GM18517 (cell line): Measurements from ENCODE around the gene TRIM36.

Source experiments
- ATAC-seq: cut with Tn5 transposase; IDR thresholded peaks from one replicate; pipeline ENCODE4 v1.9.1; 2021; ENCODE audit warnings: mild to moderate bottlenecking, moderate library complexity; ENCODE audit not compliant: unreplicated experiment

TRIM36 gene

DNA sequence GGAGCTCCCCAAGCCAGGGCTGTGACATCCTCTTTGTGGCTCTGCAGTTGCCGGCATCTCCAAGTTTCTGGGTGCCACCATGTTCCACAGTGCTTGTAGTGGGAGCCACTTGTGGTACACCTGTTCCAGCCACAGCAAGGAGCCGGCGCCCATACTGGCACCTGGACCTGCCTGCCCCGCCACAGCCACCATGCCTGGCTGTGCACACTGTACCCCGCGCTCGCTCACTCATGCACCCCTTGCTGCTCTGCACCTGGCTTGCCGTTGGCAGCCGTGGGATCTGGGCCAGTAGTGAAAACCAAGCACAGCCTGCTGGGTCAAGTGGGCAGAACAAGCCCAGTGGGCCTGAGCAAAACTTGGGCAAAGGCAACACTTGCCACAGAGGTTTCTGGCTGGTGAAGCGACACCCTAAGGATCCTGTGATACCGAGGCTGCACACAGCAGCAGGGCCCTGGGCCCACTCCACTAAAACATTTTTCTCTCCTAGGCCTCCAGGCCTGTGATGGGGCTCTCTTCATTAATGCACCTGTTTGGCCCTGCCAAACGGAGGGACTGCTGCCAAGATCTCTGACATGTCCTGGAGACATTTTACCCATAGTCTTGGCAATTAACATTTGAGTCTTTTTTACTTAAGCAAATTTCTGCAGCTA, 2.8 kb downstream of the TRIM36 start:
- no peak for ATAC-seq

DNA sequence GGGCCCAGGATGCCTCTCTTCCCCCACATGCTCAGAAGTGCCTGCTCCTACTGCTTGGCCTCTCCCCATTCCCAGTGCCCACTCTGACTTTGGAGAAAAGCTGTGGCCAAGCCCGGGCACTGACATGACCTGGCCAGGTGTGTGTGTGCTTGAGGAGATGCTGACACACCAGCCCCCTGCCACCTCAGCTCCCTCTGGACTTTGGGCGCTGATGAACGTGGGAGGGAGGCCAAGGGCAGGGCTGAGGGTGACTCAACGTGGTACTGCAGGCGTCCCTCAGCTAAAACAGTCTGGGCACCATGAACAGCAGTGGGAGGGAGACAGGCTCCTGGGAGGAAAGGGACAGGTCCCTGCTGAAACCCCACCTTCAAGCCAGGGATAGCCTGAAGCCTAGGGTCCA, 3.9 kb downstream of the TRIM36 start:
- no peak for ATAC-seq

DNA sequence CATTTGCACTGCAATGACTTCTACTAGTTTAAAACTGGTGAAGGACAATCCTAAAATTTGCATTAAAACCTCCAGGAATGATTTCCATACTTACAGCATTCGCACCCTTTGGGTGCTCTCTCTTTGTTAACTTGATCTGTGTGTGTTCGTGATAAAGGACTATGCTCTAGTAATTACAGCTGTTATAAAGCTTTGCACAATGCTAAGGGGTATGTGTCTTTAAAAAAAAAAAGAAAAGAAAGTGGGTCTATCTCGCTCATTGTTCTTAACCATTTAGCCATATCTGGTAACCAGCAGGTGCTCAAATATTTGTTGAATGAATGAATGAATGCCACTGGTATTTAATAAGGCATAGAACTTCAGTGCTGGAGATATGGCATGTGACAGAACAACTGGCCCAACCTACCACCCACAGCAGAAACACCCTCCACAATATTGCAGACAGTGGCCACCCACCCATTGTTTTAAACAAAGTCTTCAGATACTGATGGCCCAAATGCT, 8.7 kb downstream of the TRIM36 start:
- no peak for ATAC-seq

DNA sequence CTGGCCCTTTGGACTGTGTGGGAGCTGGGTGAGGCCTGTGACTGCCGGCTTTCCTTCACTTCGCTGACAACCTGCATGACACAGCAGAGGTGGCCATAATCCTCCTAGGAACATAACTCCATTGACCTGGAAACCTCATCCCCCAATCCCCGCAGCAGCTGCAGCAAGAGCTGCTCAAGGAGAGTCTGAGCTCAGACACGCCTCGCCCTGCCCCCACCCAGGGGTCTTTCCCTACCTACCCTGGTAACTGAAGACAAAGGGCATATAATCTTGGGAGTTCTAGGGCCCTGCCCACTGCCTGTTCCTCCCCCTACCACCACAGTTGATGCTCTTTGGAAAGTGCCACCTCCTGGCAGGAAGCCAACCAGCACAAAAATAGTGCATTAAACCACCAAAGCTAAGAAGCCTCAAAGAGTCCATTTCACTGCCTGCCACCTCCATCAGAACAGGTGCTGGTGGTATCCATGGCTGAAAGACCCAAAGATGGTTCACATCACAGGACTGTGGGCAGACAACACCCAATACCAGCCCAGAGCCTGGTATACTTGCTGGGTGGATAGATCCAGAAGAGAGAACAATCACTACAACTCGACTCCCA, 18.4 kb downstream of the TRIM36 start:
- ATAC-seq: no peak

DNA sequence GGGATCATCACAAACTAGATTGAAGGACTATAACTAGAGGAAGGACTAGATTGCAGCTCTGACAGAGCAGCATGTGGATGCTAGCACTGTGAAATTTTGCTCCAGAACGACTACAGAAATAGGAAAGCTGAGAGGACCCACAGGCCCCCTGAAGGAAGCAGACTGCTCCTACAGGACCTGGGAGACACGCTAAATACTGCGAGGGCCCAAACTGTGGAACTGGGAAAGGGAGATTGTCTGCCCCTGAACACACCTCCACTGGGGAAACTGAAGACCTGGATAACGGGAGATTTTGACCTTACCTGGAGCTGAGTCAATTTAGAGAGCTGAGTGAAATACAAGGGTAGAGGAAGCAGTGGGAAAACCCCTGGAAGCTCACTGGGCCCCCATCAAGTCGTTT, 19.2 kb downstream of the TRIM36 start:
- no peak for ATAC-seq

DNA sequence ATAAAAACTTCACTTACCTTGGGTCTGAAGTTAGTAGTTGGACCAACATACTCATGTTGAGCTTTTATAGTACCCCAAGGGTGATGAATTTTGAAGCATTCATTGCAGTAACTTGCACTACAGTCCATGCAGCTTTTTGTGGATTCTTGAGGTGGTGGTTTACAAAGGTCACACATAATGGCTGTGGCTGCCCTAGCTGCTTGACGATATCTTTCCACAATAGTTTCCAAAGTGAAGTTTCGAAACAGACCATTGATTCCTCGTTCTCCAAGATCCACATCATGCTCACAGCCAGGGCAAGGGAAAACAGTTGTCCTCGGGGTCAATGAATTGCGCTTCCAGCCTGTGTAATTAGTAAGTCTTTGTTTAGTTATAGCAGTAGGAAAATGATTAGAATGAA, 22.7 kb downstream of the TRIM36 start:
- ATAC-seq: no peak

DNA sequence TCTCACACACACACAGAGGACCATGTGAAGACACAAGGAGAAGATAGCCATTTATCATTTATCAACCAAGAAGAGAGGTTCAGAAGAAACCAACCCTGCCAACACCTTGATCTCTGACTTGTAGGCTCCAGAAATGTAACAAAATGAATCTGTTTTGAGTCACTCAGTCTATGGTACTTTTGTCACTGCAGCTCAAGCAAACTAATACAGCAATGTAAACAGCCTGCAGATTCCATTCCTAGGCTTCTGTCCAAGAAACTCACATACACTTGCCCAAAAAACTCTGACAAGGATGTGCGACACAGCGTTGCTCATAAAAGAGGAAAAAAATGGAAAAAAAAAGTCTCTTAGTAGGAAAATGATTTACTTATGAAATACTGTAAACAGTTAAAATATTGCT, 33.4 kb downstream of the TRIM36 start:
- ATAC-seq: no peak

DNA sequence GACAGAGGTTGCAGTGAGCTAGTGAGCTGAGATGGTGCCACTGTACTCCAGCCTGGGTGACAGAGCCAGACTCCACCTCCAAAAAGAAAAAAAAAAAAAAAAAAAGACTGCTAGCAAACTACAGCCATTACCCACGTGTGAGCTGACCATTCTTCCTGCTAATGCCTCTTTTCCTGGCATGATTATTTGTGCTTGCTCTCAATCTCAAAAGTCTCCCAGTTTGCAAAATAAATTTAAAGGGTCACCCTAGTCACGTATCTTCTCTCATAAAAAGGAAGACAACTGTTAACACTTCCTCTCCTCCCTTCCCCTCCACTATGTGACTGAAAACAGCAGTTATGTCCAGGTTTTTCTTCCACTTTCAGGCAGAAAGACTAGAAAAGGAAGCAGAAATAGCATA, 37.2 kb downstream of the TRIM36 start:
- ATAC-seq: no peak

DNA sequence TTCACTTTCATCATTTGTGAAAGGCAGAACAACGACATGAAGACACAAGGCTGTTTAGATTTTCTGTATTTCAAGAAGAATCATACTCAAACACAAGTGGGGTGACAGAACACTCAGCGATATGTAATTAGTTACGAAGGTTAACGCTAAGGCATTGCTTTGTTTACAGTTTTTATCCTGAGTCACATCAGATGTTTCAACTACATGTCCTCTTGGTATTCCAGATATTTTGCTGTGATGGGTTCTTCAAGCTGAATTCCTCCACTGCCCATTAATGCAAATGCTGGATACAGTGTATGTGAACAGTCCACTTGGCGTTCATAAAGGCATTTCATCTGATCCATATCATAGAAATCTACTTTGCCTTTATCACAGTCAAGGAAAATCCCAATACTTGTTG, 43.4 kb downstream of the TRIM36 start:
- ATAC-seq: no peak

DNA sequence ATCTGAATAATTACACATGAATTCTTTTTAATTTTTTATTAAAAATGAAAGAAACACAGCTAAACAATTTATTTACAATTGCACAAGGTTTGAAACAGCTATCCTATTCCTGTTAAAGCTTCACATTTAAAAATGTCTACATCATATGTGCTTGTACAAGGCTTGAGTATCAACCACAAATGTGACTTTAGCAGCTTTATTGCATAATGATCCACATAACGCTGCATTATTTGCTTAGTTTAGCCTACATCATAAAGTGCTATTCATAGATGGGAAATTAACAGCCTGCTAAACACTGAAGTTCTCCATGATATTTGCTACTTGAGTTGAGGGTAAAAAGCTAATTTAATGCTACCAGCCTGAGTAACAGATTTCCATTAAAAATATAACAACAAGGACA, 45.0 kb downstream of the TRIM36 start:
- ATAC-seq: no peak

DNA sequence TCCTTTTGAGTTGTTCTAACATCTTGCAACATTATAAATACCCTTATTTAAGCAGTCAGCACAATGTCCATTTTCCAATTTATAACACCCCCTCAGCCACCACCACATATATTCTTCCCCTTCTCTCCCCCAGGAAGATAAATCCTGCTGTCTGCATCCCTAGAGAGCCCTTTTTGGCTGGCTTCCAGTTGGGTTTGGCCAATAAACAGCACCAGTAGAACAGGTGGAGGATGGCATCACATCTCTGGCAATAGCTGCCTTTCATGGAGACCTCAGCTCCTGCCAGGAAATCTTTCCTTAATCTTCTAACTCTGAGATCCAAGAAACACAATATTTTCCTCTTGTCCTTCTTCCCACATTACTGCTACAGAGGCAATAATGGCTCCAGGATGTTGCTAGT, 53.7 kb downstream of the TRIM36 start:
- ATAC-seq: no peak

DNA sequence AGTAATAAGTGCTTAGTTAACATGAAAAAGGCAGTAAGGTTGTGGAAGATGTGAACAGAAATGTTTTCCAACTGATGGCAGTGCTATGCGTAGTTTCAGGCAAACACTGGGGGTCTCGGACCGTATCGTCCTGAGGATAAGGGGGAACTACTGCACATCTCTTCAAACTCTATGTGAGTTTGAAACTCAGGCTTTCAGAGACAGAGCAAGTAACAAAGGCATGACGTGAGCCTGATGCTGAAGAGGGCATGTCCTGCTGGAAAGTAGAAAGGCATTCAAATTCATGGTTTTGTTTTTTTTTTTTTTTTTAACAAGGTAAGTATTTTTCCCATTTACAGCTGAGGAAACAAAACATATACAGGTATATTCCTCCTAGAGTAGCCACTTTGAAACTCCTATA, 59.9 kb downstream of the TRIM36 start:
- no peak for ATAC-seq

DNA sequence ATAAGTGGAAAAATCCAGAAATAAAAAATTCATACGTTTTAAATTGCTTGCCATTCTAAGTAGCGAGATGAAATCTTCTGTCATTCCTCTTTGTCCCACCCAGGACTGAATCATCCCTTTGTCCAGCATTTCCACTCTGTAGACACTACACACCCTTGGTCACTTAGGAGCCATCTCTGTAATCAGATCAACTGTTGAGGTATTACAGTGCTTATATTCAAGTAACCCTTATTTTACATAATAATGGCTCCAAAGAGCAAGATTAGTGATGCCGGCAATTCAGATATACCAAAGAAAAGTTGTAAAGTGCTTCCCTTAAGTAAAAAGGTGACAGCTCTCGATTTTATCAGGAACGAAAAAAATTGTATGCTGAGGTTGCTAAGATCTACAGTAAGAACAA, 60.4 kb downstream of the TRIM36 start:
- ATAC-seq: no peak

DNA sequence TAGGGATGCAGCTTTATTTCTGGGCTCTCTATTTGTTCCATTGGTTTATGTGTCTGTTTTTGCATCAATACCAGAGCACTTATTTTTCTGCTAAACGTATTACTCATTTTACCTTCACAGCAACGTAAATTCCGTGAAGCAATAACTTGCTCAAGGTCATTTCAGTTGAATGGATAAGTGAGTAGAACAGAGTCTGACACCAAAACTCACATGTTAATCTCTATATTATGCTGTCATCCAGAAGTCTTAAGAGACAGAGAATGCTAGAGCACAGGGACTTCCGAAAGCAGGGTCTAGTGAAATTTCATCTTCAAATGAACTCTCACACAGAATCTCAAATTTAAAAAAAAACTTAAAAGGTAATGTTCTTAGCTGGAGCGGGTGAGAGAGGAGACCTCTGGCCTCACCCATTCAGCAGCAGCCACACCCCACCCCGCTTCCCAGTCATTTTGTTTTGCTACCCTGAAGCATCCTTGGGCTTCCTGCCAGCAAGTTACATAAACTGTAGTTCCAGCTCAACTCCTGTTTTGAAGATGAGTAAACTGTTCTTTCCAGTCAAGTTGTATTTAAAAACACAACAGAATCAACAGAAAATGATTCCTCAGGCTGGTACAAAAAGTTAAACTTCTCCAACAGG, 69.3 kb downstream of the TRIM36 start:
- ATAC-seq: no peak

DNA sequence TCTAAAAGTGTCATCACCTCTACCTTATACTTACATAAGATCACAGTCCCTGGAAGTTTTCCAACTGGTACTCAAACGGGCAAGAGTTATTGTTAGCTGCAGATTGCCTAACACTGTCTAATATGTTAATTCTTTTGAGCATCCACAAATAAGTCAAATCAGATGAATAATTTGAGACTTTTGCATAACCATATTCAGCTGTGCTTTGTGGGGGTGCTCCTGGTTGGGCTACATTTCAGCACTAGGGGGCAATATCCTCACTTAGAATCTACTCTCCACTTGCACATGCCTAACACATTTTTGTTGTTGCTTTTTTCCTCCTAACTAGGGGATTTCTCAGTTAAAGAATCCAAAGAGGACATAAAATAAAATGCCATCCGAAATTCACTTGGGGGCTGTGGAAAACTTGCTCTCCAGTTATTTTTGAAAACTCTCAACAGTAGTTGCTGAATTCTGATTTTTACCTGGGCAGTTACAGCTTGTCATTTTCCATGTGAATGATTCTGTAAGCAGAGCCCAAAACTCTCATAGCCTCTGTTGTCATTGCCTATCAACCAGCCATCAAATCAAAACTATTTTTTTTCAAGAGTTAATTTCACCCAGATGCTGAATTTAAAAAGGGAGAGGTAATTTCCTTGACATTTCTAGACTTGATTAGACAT, 71.5 kb downstream of the TRIM36 start:
- ATAC-seq: peak; percentile 87

DNA sequence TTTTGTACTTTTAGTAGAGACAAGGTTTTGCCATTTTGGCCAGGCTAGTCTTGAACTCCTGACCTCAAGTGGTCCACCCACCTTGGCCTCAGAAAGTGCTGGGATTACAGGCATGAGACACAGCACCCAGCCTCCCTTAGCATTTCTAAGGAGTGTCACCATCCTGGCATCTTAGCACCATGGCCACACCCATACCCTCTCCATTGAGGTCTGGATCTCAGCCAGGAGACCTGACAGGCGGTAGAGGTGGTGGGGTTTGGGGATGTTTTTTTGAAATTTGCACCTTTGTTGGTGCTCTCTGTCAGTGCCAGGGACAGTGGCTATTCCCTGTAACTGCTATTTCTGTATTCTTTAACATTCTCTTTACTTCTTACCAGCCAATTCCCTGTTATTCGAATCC, 72.5 kb downstream of the TRIM36 start:
- ATAC-seq: no peak

DNA sequence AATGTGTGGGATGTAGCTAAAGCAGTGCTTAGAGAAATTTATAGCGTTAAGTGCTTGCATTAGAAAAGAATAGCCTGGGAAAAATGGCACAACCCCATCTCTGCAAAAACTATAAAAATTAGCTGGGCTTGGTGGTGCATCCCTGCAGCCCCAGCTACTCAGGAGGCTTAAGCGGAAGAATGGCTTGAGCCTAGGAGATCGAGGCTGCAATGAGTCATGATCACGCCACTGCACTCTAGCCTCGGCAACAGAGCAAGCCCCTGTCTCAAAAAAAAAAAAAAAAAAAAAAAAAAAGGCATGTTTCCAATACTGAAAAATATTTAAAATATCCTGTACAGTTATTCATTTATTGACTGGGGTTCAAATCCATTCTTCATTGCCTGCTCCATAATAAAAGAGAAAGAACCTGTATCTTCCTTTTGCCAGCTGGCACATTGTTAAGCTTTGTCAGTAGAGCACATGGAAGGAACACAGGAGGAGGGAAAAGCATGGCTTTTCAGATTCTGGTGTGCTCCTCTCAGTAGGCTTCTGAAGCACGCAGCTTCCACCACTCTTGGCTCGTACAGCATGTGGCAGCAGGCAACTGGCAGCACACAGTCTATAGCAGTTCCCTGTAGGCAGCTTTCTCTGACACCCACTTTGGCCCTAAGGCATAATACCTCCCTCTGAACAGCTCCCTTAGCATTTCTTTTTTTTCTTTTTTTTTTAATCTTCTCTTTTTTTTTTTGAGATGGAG, 73.5 kb downstream of the TRIM36 start:
- ATAC-seq: no peak

DNA sequence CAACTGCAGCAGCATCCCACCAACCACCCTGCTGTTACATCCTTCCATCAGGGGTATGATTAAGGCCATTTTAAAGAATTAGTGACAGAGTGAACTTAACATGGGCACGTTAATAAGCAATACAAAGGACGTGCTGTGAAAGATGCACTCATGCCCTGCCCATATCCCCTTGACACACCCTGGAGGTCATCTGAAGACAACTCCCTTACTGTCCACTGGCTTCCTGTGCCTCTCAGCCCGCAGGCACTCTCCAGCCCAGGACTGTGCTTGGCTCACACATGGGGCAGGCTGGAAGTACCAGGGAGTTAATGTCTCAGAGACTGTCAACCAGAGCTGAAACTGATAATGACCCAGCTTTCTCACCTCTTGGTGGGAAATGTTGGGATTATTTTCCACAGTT, 81.8 kb downstream of the TRIM36 start:
- ATAC-seq: no peak

DNA sequence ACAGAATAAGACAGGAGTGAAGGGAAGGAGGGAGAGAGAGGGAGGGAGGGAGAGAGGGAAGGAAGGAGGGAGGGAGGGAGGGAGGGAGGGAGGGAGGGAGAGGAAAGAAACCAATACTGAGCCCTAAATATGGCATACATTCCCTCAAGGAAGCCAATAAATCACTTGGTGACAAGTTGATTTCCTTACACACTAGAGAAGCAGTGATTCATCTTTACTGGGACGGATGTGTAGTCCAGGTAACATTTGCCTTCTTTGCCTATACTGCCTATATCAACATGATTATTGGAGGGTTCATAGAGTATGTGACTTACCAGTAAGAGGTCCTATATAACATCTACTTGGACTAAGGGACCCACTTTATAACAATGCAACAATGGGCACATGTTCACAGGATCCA, 83.2 kb downstream of the TRIM36 start:
- no peak for ATAC-seq

DNA sequence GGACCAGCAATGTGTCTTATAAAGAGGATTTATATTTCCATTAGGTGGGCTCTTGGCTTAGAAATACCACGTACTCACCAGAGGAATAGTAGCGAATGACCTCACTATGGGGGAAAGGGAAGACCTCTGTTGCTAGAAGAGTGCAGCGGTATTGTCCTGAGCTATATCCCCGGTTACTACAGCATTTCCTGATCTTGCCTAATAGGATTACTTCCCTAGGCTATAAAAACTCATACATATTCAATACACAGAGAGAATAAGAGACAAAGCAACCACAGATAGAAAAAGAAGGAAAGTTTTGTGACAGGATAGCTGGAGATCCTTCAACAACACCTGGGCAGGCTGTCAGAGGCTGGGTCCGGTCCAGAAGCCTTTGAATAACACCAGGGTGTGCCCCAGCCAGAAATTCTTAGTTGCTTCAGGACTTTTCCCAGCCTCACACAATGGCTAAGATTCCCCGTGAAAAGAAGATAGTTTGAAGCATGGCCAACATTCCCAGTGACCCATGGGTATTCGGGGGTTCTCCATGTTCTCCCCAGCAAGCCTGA, 85.4 kb downstream of the TRIM36 start:
- ATAC-seq: no peak
